CD4-positive, alpha-beta T cell treated with Interleukin-15 for 4 hours (primary cell): ENCODE data around the gene ENTREP1.
"Not testable (repeated sequence)": the region's sequence is repeated elsewhere in the genome, so short reads cannot be mapped to it uniquely, and the experiment has no call there.

Source experiments
- DNase-seq: peaks from one replicate; pipeline ENCODE4 v3.0.0-alpha.2; 2020; ENCODE audit warnings: low spot score

The ENTREP1 gene

GRCh38 chr9:69324549-69325401 is at the start of gene ENTREP1:
ENTREP1 (plus strand) TSS chr9:69325215; CDS start chr9:69325310, 95 bp downstream.
- no peak for DNase-seq

- no peak for DNase-seq
Measured at GRCh38 chr9:69276775-69277174, 48.2 kb upstream of the ENTREP1 start.

GRCh38 chr9:69279084-69279731 is 45.8 kb upstream of the ENTREP1 start:
- no peak for DNase-seq

GRCh38 chr9:69279733-69280132 is 45.3 kb upstream of the ENTREP1 start:
- no peak for DNase-seq

- no peak for DNase-seq
Measured at GRCh38 chr9:69283003-69283402, 42.0 kb upstream of the ENTREP1 start.

GRCh38 chr9:69292078-69292477 is 32.9 kb upstream of the ENTREP1 start:
- no peak for DNase-seq

- DNase-seq: no peak
Measured at GRCh38 chr9:69293156-69293555, 31.9 kb upstream of the ENTREP1 start.

GRCh38 chr9:69295872-69296552 is 29.0 kb upstream of the ENTREP1 start:
- DNase-seq: no peak

- no peak for DNase-seq
Measured at GRCh38 chr9:69297300-69297980, 27.6 kb upstream of the ENTREP1 start.

GRCh38 chr9:69299315-69299714 is 25.7 kb upstream of the ENTREP1 start:
- DNase-seq: no peak

- no peak for DNase-seq
Measured at GRCh38 chr9:69299826-69300225, 25.2 kb upstream of the ENTREP1 start.

GRCh38 chr9:69303331-69303730 is 21.7 kb upstream of the ENTREP1 start:
- DNase-seq: no peak

GRCh38 chr9:69306895-69307445 is 18.0 kb upstream of the ENTREP1 start:
- DNase-seq: not testable (repeated sequence)

- DNase-seq: no peak
Measured at GRCh38 chr9:69307446-69308205, 17.4 kb upstream of the ENTREP1 start.

- DNase-seq: no peak
Measured at GRCh38 chr9:69308206-69308931, 16.6 kb upstream of the ENTREP1 start.

GRCh38 chr9:69313175-69313574 is 11.8 kb upstream of the ENTREP1 start:
- no peak for DNase-seq

GRCh38 chr9:69314547-69314946 is 10.5 kb upstream of the ENTREP1 start:
- DNase-seq: no peak

GRCh38 chr9:69317081-69317480 is 7.9 kb upstream of the ENTREP1 start:
- no peak for DNase-seq

- no peak for DNase-seq
Measured at GRCh38 chr9:69317894-69318293, 7.1 kb upstream of the ENTREP1 start.

- DNase-seq: no peak
Measured at GRCh38 chr9:69319324-69320025, 5.5 kb upstream of the ENTREP1 start.
